Measurements from ENCODE around the gene ASCL4.

- TF ChIP-seq CTCF (IDR thresholded peaks at IDR 0.05 in 4 of 5, conservative IDR thresholded peaks at IDR 0.05 in 1 of 5) = no peak
- no peak for TF ChIP-seq POLR2A (IDR thresholded peaks at IDR 0.05)
These were observed 26.0 kb upstream of the ASCL4 start for GRCh38 chr12:107748472-107748871.
